Measurements from ENCODE around the gene SWT1.

DNA sequence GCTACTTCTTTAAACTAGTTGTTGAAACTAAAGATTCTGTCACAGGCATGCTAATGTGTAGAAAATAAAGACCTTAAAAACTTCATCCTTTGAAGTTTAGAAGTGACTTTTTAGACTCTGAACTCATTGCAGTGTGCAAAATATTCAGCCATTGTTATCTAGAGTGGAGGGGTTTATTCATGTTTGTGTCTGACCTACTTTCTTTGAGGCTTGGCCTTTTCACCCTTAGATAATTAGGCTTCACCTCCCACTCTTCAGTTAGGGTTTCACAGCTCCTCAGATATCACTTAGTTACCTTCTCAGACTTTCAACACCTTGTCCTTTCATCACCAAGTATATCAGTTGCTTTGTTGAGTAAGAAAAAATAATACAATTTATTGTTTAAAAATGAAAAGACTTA is 84.2 kb downstream of the SWT1 start:
- TF ChIP-seq CTCF (IDR thresholded peaks at IDR 0.05) (no peak), POLR2A (IDR thresholded peaks at IDR 0.05) (no peak), POLR2AphosphoS5 (IDR thresholded peaks at IDR 0.05) (no peak)
